CD14-positive monocyte (primary cell): ENCODE measurements around the gene LMO7. TPM values are rescaled to one million over a fixed set of nuclear protein-coding genes. Genes with fewer than 3 reads are reported as not detected.

Source experiments
- DNase-seq, 3 donors: peaks; one replicate each; pipeline ENCODE4 v3.0.0-alpha.2; 2011 to 2022
- H2AFZ ChIP-seq: 2 replicates; pipeline ENCODE4 v1.6.0; 2012; ENCODE audit warnings: mild to moderate bottlenecking, low read depth, low read length, inconsistent platforms; ENCODE audit not compliant: insufficient read depth, poor library complexity, severe bottlenecking
- H3K27ac ChIP-seq, 2 donors: 1 replicate in 1 of 2; 2 replicates in 1 of 2; pipeline ENCODE4 v1.5.1; 2012 to 2013; ENCODE audit warnings: low read length in 2 of 2, control low read depth in 1 of 2, inconsistent platforms in 1 of 2, low read depth in 1 of 2, mild to moderate bottlenecking in 1 of 2
- H3K27me3 ChIP-seq, 2 donors: one replicate each; pipeline versions ENCODE4 v1.6.0 to v1.6.1; 2011 to 2013; ENCODE audit warnings: low read length in 2 of 2; ENCODE audit not compliant: control insufficient read depth in 2 of 2, insufficient read depth in 2 of 2
- H3K36me3 ChIP-seq, 2 donors: replicated peaks in 1 of 2; 1 replicate in 1 of 2; 2 replicates in 1 of 2; pipeline versions ENCODE4 v1.5.1 to v1.6.1; 2012 to 2013; ENCODE audit warnings: low read length in 2 of 2, control low read depth in 1 of 2, inconsistent platforms in 1 of 2, mild to moderate bottlenecking in 1 of 2; ENCODE audit not compliant: insufficient read depth in 2 of 2, control insufficient read depth in 1 of 2
- H3K4me1 ChIP-seq, 2 donors: 1 replicate in 1 of 2; 2 replicates in 1 of 2; pipeline versions ENCODE4 v1.5.1 to v1.6.1; 2012 to 2013; ENCODE audit warnings: low read length in 2 of 2, control low read depth in 1 of 2, inconsistent platforms in 1 of 2, mild to moderate bottlenecking in 1 of 2, moderate library complexity in 1 of 2; ENCODE audit not compliant: insufficient read depth in 2 of 2, control insufficient read depth in 1 of 2
- H3K4me2 ChIP-seq: replicated peaks from 2 replicates; pipeline ENCODE3; 2012; ENCODE audit warnings: low read length, moderate library complexity, mild to moderate bottlenecking; ENCODE audit not compliant: poor library complexity, severe bottlenecking; ENCODE audit errors: extremely low read depth
- H3K4me3 ChIP-seq, 3 experiments: fragments of 200-600 bp in 1 of 3; sonication (generic) in 1 of 3; replicated peaks in 1 of 3; 1 replicate in 2 of 3; 2 replicates in 1 of 3; pipeline ENCODE4 v1.5.1; 2011 to 2013; ENCODE audit warnings: low read length in 3 of 3, mild to moderate bottlenecking in 3 of 3, control low read depth in 2 of 3, low read depth in 2 of 3, inconsistent platforms in 1 of 3, moderate library complexity in 1 of 3
- H3K79me2 ChIP-seq: 2 replicates; pipeline ENCODE4 v1.6.0; 2012; ENCODE audit warnings: mild to moderate bottlenecking, control low read depth, inconsistent platforms, low read length, moderate library complexity; ENCODE audit not compliant: insufficient read depth
- H3K9ac ChIP-seq: 2 replicates; pipeline ENCODE4 v1.6.0; 2017; ENCODE audit warnings: low read length, mild to moderate bottlenecking; ENCODE audit not compliant: insufficient read depth, poor library complexity, severe bottlenecking
- H3K9me3 ChIP-seq, 2 donors: replicated peaks in 1 of 2; 1 replicate in 1 of 2; 2 replicates in 1 of 2; pipeline versions ENCODE4 v1.5.1 to v1.6.1; 2012 to 2013; ENCODE audit warnings: low read length in 2 of 2, control low read depth in 1 of 2; ENCODE audit not compliant: control insufficient read depth in 1 of 2, insufficient read depth in 1 of 2
- H4K20me1 ChIP-seq: 2 replicates; pipeline ENCODE4 v1.6.0; 2012; ENCODE audit warnings: mild to moderate bottlenecking, low read length, control low read depth, moderate library complexity; ENCODE audit not compliant: insufficient read depth
- H3K27ac Mint-ChIP-seq, 7 donors: one replicate each; pipeline ENCODE4 v1.8.0; 2020; ENCODE audit warnings: mild to moderate bottlenecking in 7 of 7, mixed read lengths in 7 of 7, moderate library complexity in 6 of 7, inconsistent platforms in 2 of 7
- H3K27me3 Mint-ChIP-seq, 3 donors: one replicate each; pipeline ENCODE4 v1.8.0; 2021 to 2022; ENCODE audit warnings: low read depth in 3 of 3, mild to moderate bottlenecking in 3 of 3, mixed read lengths in 3 of 3, moderate library complexity in 3 of 3, inconsistent platforms in 1 of 3
- H3K36me3 Mint-ChIP-seq, 2 donors: one replicate each; pipeline ENCODE4 v1.8.0; 2020; ENCODE audit warnings: mixed read lengths in 2 of 2, inconsistent platforms in 1 of 2, mild to moderate bottlenecking in 1 of 2
- H3K4me1 Mint-ChIP-seq: one replicate; pipeline ENCODE4 v1.8.0; 2020; ENCODE audit warnings: mild to moderate bottlenecking, mixed read lengths
- H3K4me3 Mint-ChIP-seq, 2 donors: one replicate each; pipeline ENCODE4 v1.8.0; 2020; ENCODE audit warnings: mild to moderate bottlenecking in 2 of 2, mixed read lengths in 2 of 2, moderate library complexity in 1 of 2
- H3K9me3 Mint-ChIP-seq, 7 donors: one replicate each; pipeline ENCODE4 v1.8.0; 2020 to 2022; ENCODE audit warnings: mixed read lengths in 7 of 7, mild to moderate bottlenecking in 6 of 7, moderate library complexity in 6 of 7, inconsistent platforms in 2 of 7
- CTCF ChIP-seq: fragments of 200-600 bp; IDR thresholded peaks from one replicate; pipeline ENCODE4 v1.8.0; 2022; ENCODE audit warnings: antibody characterized with exemption, mild to moderate bottlenecking
- WGBS: methylation state at CpG from one replicate; pipeline ENCODE4 v1.1.5; 2013; ENCODE audit warnings: missing lambda C conversion rate; ENCODE audit not compliant: insufficient coverage; 5-methylcytosine and 5-hydroxymethylcytosine counted together
- intact Hi-C, 2 donors: fragments of 100-400 bp; cut with micrococcal nuclease; formaldehyde crosslinking; loops; one replicate each; pipeline versions ENCODE4 v1.15.0 to v1.15.1; 2023
- polyA plus RNA-seq, 3 donors: library from polyadenylated mRNA; depleted of rRNA in 1 of 3; unstranded in 2 of 3; stranded (reverse) in 1 of 3; fragments of 300-500 nt in 2 of 3; fragments of >200 nt in 1 of 3; fragmentation: Illumina TruSeq in 2 of 3; gene quantifications; 1 replicate in 2 of 3; 2 replicates in 1 of 3; pipeline ENCODE4 v1.2.3, GENCODE V29; 2012 to 2021

The LMO7 gene
- polyA plus RNA-seq, 3 donors = 0.79 to 1.6 (median 0.90) TPM

DNA sequence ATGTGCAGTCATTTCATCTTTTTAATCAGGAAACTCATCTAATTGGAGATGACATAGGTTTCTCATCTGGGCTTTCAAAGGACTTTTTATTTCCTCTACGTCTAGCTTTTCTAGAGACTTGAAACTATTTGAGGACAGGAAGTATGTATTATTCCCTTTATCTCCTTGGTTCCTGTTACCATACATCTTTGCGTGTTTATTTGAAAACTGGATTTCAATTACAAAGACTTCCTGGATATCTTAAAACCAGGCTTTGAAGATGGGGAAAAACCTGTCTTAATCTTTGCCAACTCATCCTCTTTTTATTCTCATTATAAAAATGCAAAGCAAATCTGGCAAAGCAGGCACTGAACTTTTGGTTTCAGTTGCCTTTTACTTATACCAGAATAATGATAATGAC lies 130.5 kb downstream of the LMO7 start:
- Mint-ChIP-seq H3K4me3 (no peak overlapping the region), H3K4me1 (peaks cover 12% of the 10 kb centered on the region), H3K27ac (no peak overlapping the region), H3K9me3 (peaks cover 0 to 2% (median 0%) of the 10 kb centered on the region in 7 donors), H3K36me3 (no peaks in the 10 kb centered on the region), H3K27me3 (no peaks in the 10 kb centered on the region)
- Histone ChIP-seq H3K4me3 (no peak overlapping the region), H3K9ac (no peak overlapping the region), H3K27me3 (no peaks in the 10 kb centered on the region), H2AFZ (no peak overlapping the region), H3K4me1 (peaks cover 0 to 9% of the 10 kb centered on the region in 2 donors), H3K27ac (no peak overlapping the region), H3K79me2 (no peaks in the 10 kb centered on the region), H3K9me3 (no peaks in the 10 kb centered on the region), H3K4me2 (no peak overlapping the region), H3K36me3 (no peaks in the 10 kb centered on the region), H4K20me1 (no peaks in the 10 kb centered on the region)
- no CpG with 5 or more reads among the region's 2 CpGs for WGBS
- intact Hi-C loops = no loop called here
- no peak for TF ChIP-seq CTCF
- no peak for DNase-seq

DNA sequence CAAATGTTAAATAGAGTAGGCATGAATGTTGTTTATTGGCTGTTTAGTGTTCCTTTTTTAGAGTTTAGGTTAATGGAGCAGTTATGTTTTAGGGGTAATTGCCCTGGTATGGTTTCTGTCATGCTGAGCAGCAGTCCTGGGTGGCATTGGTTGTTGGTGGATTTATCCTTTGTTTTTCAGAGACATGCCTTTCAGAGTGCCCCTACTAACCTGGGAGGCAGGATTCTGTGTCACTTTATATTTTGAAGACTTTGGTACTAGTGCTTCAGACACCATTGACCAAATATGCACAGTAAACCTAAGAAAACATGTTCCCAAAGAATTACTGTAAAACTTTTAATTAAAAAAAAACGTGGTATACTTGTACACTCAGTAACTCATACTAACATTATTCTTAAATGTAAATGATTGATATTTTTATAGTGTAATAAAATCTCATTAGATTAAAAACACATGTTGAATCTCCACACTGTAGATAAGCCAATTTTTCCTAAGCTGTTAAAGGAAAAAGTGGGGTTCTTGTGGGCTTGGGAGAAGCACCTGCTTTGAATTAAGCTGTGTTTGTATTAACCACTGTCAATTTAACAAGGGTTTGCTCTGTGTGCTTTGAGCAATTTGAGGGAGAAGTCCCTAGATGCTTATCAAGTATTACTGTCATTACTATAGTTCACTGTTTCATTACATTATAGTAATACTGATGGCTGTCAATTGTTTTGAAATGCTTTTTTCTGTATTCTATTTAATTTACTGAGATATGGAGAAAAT lies 133.2 kb downstream of the LMO7 start:
- H3K36me3 Mint-ChIP-seq = no peaks in the 10 kb centered on the region
- no peak overlapping the region for H3K4me3 Mint-ChIP-seq
- Histone ChIP-seq H4K20me1 (no peaks in the 10 kb centered on the region), H3K4me2 (no peak overlapping the region), H3K9me3 (no peaks in the 10 kb centered on the region), H3K4me3 (no peak overlapping the region), H2AFZ (no peak overlapping the region), H3K27ac (no peak overlapping the region), H3K9ac (no peak overlapping the region), H3K4me1 (no peaks in the 10 kb centered on the region), H3K79me2 (no peaks in the 10 kb centered on the region), H3K36me3 (no peaks in the 10 kb centered on the region), H3K27me3 (no peaks in the 10 kb centered on the region)
- DNase-seq = no peak
- H3K27ac Mint-ChIP-seq = no peak overlapping the region
- no peaks in the 10 kb centered on the region for H3K4me1 Mint-ChIP-seq
- no CpG with 5 or more reads among the region's 1 CpG for WGBS
- TF ChIP-seq CTCF = no peak
- H3K27me3 Mint-ChIP-seq = no peaks in the 10 kb centered on the region
- intact Hi-C loops = no loop called here
- peaks cover 0 to 6% (median 0%) of the 10 kb centered on the region in 7 donors for H3K9me3 Mint-ChIP-seq
